T-helper 2 cell treated with Interferon-gamma antibody and Interleukin-4, amounts not matched to agents 100 ng/mL and 5 ng/mL, for 36 hours (primary cell): ENCODE measurements around the gene TMEM9. TPM values are rescaled to one million over a fixed set of nuclear protein-coding genes. Genes with fewer than 3 reads are reported as not detected.
"Not testable (repeated sequence)": the region's sequence is repeated elsewhere in the genome, so short reads cannot be mapped to it uniquely, and the experiment has no call there.

Experiments used
- intact Hi-C: fragments of 100-400 bp; cut with micrococcal nuclease; formaldehyde crosslinking; loops from one replicate; pipeline ENCODE4 v1.15.1; 2023
- total RNA-seq: library from RNA; stranded (reverse); gene quantifications from 2 replicates; pipeline ENCODE4 v1.2.3, GENCODE V29; 2022

Gene TMEM9
- total RNA-seq, 1 donor from 2014 or later, result 16.4 TPM

GRCh38 chr1:201173736-201174135 is 19.5 kb upstream of the TMEM9 start:
- intact Hi-C loops, result no loop called here

- intact Hi-C loops, result no loop called here
Observed at GRCh38 chr1:201172999-201173610, 18.8 kb upstream of the TMEM9 start.

- intact Hi-C loops, result no loop called here
Observed at GRCh38 chr1:201172326-201172725, 18.1 kb upstream of the TMEM9 start.

GRCh38 chr1:201171063-201172036 is 17.1 kb upstream of the TMEM9 start:
- intact Hi-C loops, result no loop called here

GRCh38 chr1:201170533-201171062 is 16.3 kb upstream of the TMEM9 start:
- intact Hi-C loops, result loop anchor here (1.0 kb wide), 1 partner anchor 16 kb away; the partner anchor contains the start of gene TMEM9

GRCh38 chr1:201169971-201170532 is 15.8 kb upstream of the TMEM9 start:
- intact Hi-C loops, result loop anchor here (1.0 kb wide), 1 partner anchor 16 kb away; the partner anchor contains the start of gene TMEM9

- intact Hi-C loops, result no loop called here
Observed at GRCh38 chr1:201169203-201169602, 14.9 kb upstream of the TMEM9 start.

- intact Hi-C loops, result no loop called here
Observed at GRCh38 chr1:201167041-201167991, 13.0 kb upstream of the TMEM9 start.

GRCh38 chr1:201164645-201165044 is 10.4 kb upstream of the TMEM9 start:
- intact Hi-C loops, result no loop called here

GRCh38 chr1:201163707-201164106 is 9.4 kb upstream of the TMEM9 start:
- intact Hi-C loops, result no loop called here

GRCh38 chr1:201163036-201163435 is 8.8 kb upstream of the TMEM9 start:
- intact Hi-C loops, result not testable (repeated sequence)

- intact Hi-C loops, result no loop called here
Observed at GRCh38 chr1:201157949-201158348, 3.7 kb upstream of the TMEM9 start.

- intact Hi-C loops, result no loop called here
Observed at GRCh38 chr1:201156819-201157218, 2.5 kb upstream of the TMEM9 start.

GRCh38 chr1:201156346-201156745 is 2.1 kb upstream of the TMEM9 start:
- intact Hi-C loops, result no loop called here

GRCh38 chr1:201155354-201155753 is 1.1 kb upstream of the TMEM9 start:
- intact Hi-C loops, result loop anchor here (2.0 kb wide), 1 partner anchor 535 kb away; the partner anchor contains the start of gene KIF14

GRCh38 chr1:201153474-201154388 is 543 bp downstream of the TMEM9 start:
- intact Hi-C loops, result loop anchor here (1.0 to 2.0 kb wide), 5 partner anchors 17 to 533 kb away; partner anchors contain the start of genes KIF14 and KIF21B

GRCh38 chr1:201149400-201149799 is 4.9 kb downstream of the TMEM9 start:
- intact Hi-C loops, result loop anchor here (1.0 kb wide), 1 partner anchor 74 kb away; no protein-coding TSS in a partner anchor

GRCh38 chr1:201147396-201148015 is 6.8 kb downstream of the TMEM9 start:
- intact Hi-C loops, result no loop called here
